Measurements from ENCODE around the gene IGSF21. TPM values are rescaled to one million over a fixed set of nuclear protein-coding genes. Genes with fewer than 3 reads are reported as not detected.

Gene IGSF21
- total RNA-seq, 1 donor from 2014 or later: not detected

GRCh38 chr1:18325136-18325535 lies 217.5 kb downstream of the IGSF21 start:
- no peak for TF ChIP-seq CTCF (IDR thresholded peaks at IDR 0.05; ENCODE audit: insufficient read depth, low read length, severe bottlenecking)
- FAIRE-seq: no peak
- no peak overlapping the region for H3K4me3 ChIP-seq (ENCODE audit: low read depth, low read length)
- no peaks in the 10 kb centered on the region for H3K27me3 ChIP-seq (ENCODE audit: control insufficient read depth, insufficient read depth, low read length)
- no peak for DNase-seq (ENCODE audit: low read depth)
- H3K36me3 ChIP-seq (ENCODE audit: control insufficient read depth, insufficient read depth, low read length): no peaks in the 10 kb centered on the region

- DNase-seq (ENCODE audit: low read depth) (no peak), FAIRE-seq (no peak)
- H3K27me3 ChIP-seq (ENCODE audit: control insufficient read depth, insufficient read depth, low read length): no peaks in the 10 kb centered on the region
- no peak overlapping the region for H3K4me3 ChIP-seq (ENCODE audit: low read depth, low read length)
- H3K36me3 ChIP-seq (ENCODE audit: control insufficient read depth, insufficient read depth, low read length): no peaks in the 10 kb centered on the region
- TF ChIP-seq CTCF (IDR thresholded peaks at IDR 0.05; ENCODE audit: insufficient read depth, low read length, severe bottlenecking): no peak
These were observed 218.8 kb downstream of the IGSF21 start for GRCh38 chr1:18326211-18326897.

- Histone ChIP-seq H3K4me3 (ENCODE audit: low read depth, low read length) (no peak overlapping the region), H3K36me3 (ENCODE audit: control insufficient read depth, insufficient read depth, low read length) (no peaks in the 10 kb centered on the region), H3K27me3 (ENCODE audit: control insufficient read depth, insufficient read depth, low read length) (no peaks in the 10 kb centered on the region)
- no peak for FAIRE-seq
- TF ChIP-seq CTCF (IDR thresholded peaks at IDR 0.05; ENCODE audit: insufficient read depth, low read length, severe bottlenecking): no peak
- no peak for DNase-seq (ENCODE audit: low read depth)
These were observed 220.1 kb downstream of the IGSF21 start for GRCh38 chr1:18327650-18328049.

- H3K36me3 ChIP-seq (ENCODE audit: control insufficient read depth, insufficient read depth, low read length): no peaks in the 10 kb centered on the region
- FAIRE-seq (no peak), DNase-seq (ENCODE audit: low read depth) (no peak)
- H3K27me3 ChIP-seq (ENCODE audit: control insufficient read depth, insufficient read depth, low read length): no peaks in the 10 kb centered on the region
- no peak for TF ChIP-seq CTCF (IDR thresholded peaks at IDR 0.05; ENCODE audit: insufficient read depth, low read length, severe bottlenecking)
- H3K4me3 ChIP-seq (ENCODE audit: low read depth, low read length): no peak overlapping the region
These were observed 221.2 kb downstream of the IGSF21 start for GRCh38 chr1:18328803-18329202.

GRCh38 chr1:18329469-18330253 lies 222.1 kb downstream of the IGSF21 start:
- H3K27me3 ChIP-seq (ENCODE audit: control insufficient read depth, insufficient read depth, low read length): no peaks in the 10 kb centered on the region
- H3K36me3 ChIP-seq (ENCODE audit: control insufficient read depth, insufficient read depth, low read length): no peaks in the 10 kb centered on the region
- FAIRE-seq: no peak
- no peak for DNase-seq (ENCODE audit: low read depth)
- no peak for TF ChIP-seq CTCF (IDR thresholded peaks at IDR 0.05; ENCODE audit: insufficient read depth, low read length, severe bottlenecking)
- H3K4me3 ChIP-seq (ENCODE audit: low read depth, low read length): no peak overlapping the region
